Stomach smooth muscle (tissue), 2 donors: ENCODE data around the gene MAPT.
"Not testable (repeated sequence)": the region's sequence is repeated elsewhere in the genome, so short reads cannot be mapped to it uniquely, and the experiment has no call there.

ENCODE experiments used
- H3K27ac ChIP-seq: one replicate; pipeline ENCODE4 v1.7.0; 2013; ENCODE audit warnings: mild to moderate bottlenecking, low read length, inconsistent platforms
- H3K27me3 ChIP-seq, 2 donors: one replicate each; pipeline ENCODE4 v1.7.0; 2013; ENCODE audit warnings: low read length in 2 of 2; ENCODE audit not compliant: insufficient read depth in 2 of 2, control insufficient read depth in 1 of 2
- H3K36me3 ChIP-seq, 2 donors: one replicate each; pipeline ENCODE4 v1.7.0; 2013; ENCODE audit warnings: low read length in 2 of 2; ENCODE audit not compliant: control insufficient read depth in 2 of 2, insufficient read depth in 2 of 2
- H3K4me1 ChIP-seq: one replicate; pipeline ENCODE4 v1.7.0; 2013; ENCODE audit warnings: low read length; ENCODE audit not compliant: control insufficient read depth, insufficient read depth
- H3K4me3 ChIP-seq, 2 donors: one replicate each; pipeline ENCODE4 v1.7.0; 2013; ENCODE audit warnings: low read length in 2 of 2
- H3K9ac ChIP-seq, 2 donors: one replicate each; pipeline ENCODE4 v1.7.0; 2013; ENCODE audit warnings: low read length in 2 of 2, mild to moderate bottlenecking in 1 of 2
- H3K9me3 ChIP-seq, 2 donors: one replicate each; pipeline ENCODE4 v1.7.0; 2013; ENCODE audit warnings: low read length in 2 of 2; ENCODE audit not compliant: control insufficient read depth in 2 of 2
- donor health status: healthy.
- donor health status: Pancreatic carcinoma.

MAPT gene

DNA sequence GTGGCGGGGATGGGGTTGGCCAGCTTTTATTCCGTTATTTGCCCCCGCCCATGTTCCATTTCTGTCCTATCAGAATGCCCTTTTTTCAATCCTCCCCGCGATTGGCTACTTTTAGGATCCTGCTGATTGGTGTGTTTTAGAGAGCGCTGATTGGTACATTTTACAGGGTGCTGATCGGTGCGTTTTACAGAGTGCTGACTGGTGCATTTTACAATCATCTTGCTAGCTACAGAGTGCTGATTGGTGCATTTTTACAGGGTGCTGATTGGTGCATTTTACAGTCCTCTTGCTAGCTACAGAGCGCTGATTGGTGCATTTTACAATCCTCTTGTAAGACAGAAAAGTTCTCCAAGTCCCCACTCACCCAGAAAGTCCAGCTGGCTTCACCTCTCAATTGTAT is 32.2 kb upstream of the MAPT start:
- not testable (repeated sequence) for H3K4me1 ChIP-seq, H3K36me3 ChIP-seq, H3K4me3 ChIP-seq, H3K9ac ChIP-seq, H3K9me3 ChIP-seq, H3K27ac ChIP-seq
- H3K27me3 ChIP-seq = peaks cover 4 to 20% of the 10 kb centered on the region in 2 donors

DNA sequence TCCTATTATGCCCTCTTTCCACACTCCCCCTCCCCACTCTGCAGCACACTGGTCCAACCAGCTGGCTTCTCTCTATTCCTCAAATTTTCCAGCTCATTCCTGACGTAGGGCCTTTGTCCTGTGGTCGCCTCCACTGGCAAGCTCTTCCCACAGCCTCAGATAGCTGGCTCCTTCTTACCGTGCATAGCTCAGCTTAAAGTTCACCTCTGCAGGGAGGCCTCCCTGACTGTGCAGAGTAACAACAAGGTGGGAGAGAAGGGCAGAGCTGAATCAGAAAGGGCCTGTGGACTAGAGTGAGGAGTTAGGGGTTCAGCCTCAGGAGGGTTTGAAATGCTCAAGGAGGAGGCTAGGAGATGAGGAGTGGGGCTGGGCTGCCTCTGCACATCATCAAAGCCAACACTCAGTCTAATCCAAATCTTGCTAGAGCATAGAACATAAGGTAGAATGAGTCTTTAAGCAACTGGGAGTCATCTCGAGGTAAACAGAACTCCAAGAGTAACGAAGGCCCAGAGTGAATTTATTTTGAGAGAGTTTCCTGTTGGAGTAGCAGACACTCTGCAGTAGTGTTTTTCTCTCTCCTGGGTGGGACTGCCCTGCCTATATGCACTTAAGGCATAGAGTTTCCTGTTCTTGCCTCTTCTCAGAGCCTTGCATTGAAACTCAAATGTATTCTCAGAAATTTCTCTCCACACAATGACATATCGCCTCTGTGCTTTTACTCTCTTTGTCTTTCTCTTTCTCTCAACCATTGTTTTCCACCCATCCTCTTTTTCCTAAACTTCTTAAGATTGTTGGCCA is 30.3 kb upstream of the MAPT start:
- no peaks in the 10 kb centered on the region for H3K9me3 ChIP-seq
- H3K9ac ChIP-seq = no peak overlapping the region
- peaks cover 4 to 18% of the 10 kb centered on the region in 2 donors for H3K27me3 ChIP-seq
- H3K4me3 ChIP-seq = no peak overlapping the region
- peaks cover 6% of the 10 kb centered on the region for H3K4me1 ChIP-seq
- H3K27ac ChIP-seq = no peak overlapping the region
- H3K36me3 ChIP-seq = no peaks in the 10 kb centered on the region

GRCh38 chr17:45867171-45867570 is 27.2 kb upstream of the MAPT start:
- H3K9me3 ChIP-seq = no peaks in the 10 kb centered on the region
- no peaks in the 10 kb centered on the region for H3K36me3 ChIP-seq
- no peak overlapping the region for H3K27ac ChIP-seq
- H3K4me1 ChIP-seq = peaks cover 4% of the 10 kb centered on the region
- H3K9ac ChIP-seq = no peak overlapping the region
- no peak overlapping the region for H3K4me3 ChIP-seq
- peaks cover 4 to 16% of the 10 kb centered on the region in 2 donors for H3K27me3 ChIP-seq

- Histone ChIP-seq H3K9me3 (no peaks in the 10 kb centered on the region), H3K36me3 (no peaks in the 10 kb centered on the region), H3K27me3 (peaks cover 4 to 16% of the 10 kb centered on the region in 2 donors), H3K9ac (no peak overlapping the region), H3K27ac (no peak overlapping the region), H3K4me3 (no peak overlapping the region), H3K4me1 (peaks cover 4% of the 10 kb centered on the region)
Measured at GRCh38 chr17:45867702-45868101, 26.7 kb upstream of the MAPT start.

DNA sequence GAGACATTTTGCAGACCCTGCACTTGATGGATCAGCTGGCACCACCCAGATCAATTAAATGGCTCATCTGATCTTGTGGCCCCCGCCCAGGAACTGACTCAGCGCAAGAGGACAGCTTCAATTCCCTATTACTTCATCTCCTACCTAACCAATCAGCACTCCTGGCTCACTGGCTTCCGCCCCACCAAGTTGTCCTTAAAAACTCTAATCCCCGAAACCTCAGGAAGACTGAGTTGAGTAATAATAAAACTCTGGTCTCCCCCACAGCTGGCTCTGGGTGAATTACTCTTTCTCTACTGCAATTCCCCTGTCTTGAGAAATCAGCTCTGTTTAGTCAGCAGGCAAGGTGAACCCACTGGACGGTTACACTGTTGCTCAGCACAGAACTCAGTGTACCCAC is 26.1 kb upstream of the MAPT start:
- Histone ChIP-seq H3K27me3 (peaks cover 4 to 16% of the 10 kb centered on the region in 2 donors), H3K9me3 (no peaks in the 10 kb centered on the region), H3K4me3 (no peak overlapping the region), H3K9ac (no peak overlapping the region), H3K27ac (no peak overlapping the region), H3K36me3 (no peaks in the 10 kb centered on the region), H3K4me1 (peaks cover 4% of the 10 kb centered on the region)

DNA sequence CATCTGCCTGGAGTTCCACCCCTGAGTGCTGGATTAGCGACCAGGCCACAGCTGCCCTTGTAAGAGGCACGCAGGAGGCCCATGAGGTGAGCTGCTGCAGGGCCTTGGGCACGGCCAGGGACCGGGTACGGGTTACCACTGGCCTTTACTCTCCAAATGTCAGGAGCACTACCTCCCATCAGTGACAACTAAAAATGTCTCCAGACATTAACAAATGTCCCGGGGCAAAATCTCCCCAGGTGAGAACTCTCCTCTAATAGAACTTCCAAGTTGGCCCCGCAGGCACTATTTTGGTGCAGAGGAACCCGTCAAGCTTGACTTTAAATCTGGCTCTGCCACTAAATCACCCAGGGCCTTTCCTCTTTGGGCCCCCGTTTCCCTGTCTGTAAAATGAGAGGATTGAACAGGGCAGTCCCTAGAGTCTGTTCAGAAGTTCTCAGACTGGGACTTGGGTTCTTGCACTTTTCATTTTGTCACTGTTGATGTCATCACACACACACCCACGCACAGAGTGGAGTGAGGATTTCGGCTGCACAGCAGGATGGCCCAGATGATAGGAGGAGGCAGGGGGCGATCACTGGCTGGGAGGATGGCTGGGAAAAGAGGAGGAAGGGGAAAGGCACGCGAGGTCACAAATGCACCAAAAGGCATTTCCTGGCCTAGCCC is 24.5 kb upstream of the MAPT start:
- no peak overlapping the region for H3K27ac ChIP-seq

DNA sequence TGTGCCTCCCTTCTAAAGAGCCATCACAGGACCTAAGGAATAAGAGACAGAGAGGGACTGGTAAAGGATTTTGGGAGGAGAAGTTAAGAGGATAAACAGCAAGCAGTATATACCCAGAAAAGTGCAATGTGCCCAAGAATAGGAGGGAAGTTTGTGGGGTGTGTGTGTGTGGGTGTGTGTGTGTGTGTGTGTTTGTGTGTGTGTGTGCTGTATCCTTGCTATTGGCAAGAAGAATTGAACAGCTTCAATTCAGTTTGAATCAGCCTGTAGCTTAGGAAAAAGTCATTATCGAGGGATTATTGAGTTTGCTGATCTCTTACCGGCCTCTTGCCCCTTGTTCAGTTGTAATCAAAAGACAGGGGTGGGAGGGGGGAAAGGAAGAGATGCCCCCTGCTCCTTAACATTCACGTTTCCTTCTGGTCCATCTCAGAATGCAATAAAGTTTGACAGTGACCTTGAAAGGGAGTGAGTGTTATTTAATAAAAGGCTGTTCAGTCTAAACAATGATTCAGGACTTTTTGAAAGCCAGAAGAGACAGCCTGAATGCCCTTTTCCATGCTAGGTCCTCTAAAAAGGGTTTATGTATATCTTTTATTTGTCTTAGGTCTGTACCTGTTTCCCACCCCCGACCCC is 23.9 kb upstream of the MAPT start:
- no peak overlapping the region for H3K27ac ChIP-seq
- peaks cover 4% of the 10 kb centered on the region for H3K4me1 ChIP-seq
- H3K27me3 ChIP-seq = peaks cover 0 to 7% of the 10 kb centered on the region in 2 donors
- no peak overlapping the region for H3K4me3 ChIP-seq
- no peak overlapping the region for H3K9ac ChIP-seq
- no peaks in the 10 kb centered on the region for H3K36me3 ChIP-seq
- no peaks in the 10 kb centered on the region for H3K9me3 ChIP-seq

More for the DNA sequence above, 24.5 kb upstream of the MAPT start:
- Histone ChIP-seq H3K4me3 (no peak overlapping the region), H3K27me3 (peaks cover 2 to 12% of the 10 kb centered on the region in 2 donors), H3K9me3 (no peaks in the 10 kb centered on the region), H3K4me1 (peaks cover 4% of the 10 kb centered on the region), H3K9ac (no peak overlapping the region), H3K36me3 (no peaks in the 10 kb centered on the region)

DNA sequence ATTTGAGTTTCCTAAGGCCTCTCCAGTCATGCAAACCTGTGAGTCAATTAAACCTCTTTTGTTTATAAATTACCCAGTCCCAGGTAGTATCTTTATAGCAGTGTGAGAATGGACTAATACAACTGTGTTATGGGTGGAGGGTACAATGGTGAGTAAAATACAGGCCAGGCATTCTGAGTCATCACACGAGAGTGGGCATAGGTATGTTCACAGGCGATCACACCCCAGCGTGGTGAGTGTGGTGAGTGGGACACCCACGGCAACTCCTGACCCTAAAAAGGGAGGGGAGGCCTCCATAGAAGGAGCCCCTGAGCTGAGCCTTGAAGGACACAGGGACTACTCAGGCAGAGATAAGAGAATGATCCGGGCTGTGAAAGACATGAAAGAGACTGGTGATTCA is 22.6 kb upstream of the MAPT start:
- no peaks in the 10 kb centered on the region for H3K36me3 ChIP-seq
- no peak overlapping the region for H3K27ac ChIP-seq
- H3K4me3 ChIP-seq = no peak overlapping the region
- no peak overlapping the region for H3K9ac ChIP-seq
- H3K27me3 ChIP-seq = peaks cover 0 to 7% of the 10 kb centered on the region in 2 donors
- peaks cover 4% of the 10 kb centered on the region for H3K4me1 ChIP-seq
- H3K9me3 ChIP-seq = no peaks in the 10 kb centered on the region

DNA sequence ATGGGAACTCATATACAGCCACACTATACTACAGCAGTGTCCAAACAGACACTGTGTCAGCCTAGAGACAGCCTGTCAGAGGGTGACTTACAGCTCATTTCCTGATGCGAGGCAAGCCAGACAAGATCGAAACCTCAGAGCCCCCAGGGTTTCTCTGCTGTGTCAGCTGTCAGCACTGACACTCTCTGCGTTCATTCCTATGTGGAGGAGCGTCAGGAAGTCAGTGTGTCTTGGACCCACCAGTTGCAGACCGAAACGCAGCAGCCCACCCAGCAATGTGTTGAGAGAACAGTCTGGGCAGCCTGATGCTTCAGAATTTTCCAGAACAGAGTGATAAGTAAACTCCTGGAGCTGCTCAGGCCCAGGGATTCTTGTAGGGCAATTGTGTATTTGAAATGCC is 20.6 kb upstream of the MAPT start:
- peaks cover 4% of the 10 kb centered on the region for H3K4me1 ChIP-seq
- H3K4me3 ChIP-seq = no peak overlapping the region
- no peak overlapping the region for H3K27ac ChIP-seq

DNA sequence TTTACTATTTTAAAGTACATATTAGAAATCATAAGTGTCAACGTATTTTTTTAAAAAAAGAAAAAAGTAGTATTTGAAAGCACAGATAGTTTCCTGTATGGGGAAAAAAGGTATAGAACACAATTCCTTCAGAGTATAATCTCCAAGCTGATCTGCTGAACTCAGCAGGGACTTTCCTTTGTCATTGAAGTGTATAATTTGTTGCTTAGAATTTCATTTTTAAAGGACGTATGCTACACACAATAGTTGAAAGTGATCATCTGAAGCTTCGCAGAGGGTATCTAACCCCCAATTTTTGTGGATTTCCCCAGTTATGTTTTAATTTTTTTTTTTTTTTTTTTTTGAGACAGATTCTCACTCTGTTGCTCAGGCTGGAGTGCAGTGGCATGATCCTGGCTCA is 20.2 kb upstream of the MAPT start:
- peaks cover 0 to 3% of the 10 kb centered on the region in 2 donors for H3K9me3 ChIP-seq
- peaks cover 0 to 9% of the 10 kb centered on the region in 2 donors for H3K27me3 ChIP-seq
- H3K4me3 ChIP-seq = no peak overlapping the region
- peaks cover 4% of the 10 kb centered on the region for H3K4me1 ChIP-seq
- no peak overlapping the region for H3K27ac ChIP-seq
- H3K36me3 ChIP-seq = no peaks in the 10 kb centered on the region
- H3K9ac ChIP-seq = no peak overlapping the region

More for the DNA sequence above, 20.6 kb upstream of the MAPT start:
- peaks cover 0 to 9% of the 10 kb centered on the region in 2 donors for H3K27me3 ChIP-seq
- H3K9ac ChIP-seq = no peak overlapping the region
- peaks cover 0 to 3% of the 10 kb centered on the region in 2 donors for H3K9me3 ChIP-seq
- no peaks in the 10 kb centered on the region for H3K36me3 ChIP-seq
